CD4-positive, alpha-beta T cell treated with Interleukin-15 for 1 hour (primary cell): ENCODE data around the gene FOLR2.
A peak's percentile ranks its signal among the peaks of the same experiment; 100 is the strongest.

Experiments
- DNase-seq: peaks from one replicate; pipeline ENCODE4 v3.0.0-alpha.2; 2020

Gene FOLR2

GRCh38 chr11:72230764-72231365 is 14.3 kb downstream of the FOLR2 start:
- DNase-seq: no peak

- no peak for DNase-seq
Observed at GRCh38 chr11:72231396-72232259, 15.0 kb downstream of the FOLR2 start.

GRCh38 chr11:72232260-72233055 is 15.9 kb downstream of the FOLR2 start:
- DNase-seq: no peak

GRCh38 chr11:72233056-72233772 is 16.6 kb downstream of the FOLR2 start:
- DNase-seq: no peak

GRCh38 chr11:72233773-72234513 is 17.3 kb downstream of the FOLR2 start:
- no peak for DNase-seq

- no peak for DNase-seq
Observed at GRCh38 chr11:72234514-72234830, 17.9 kb downstream of the FOLR2 start.

- DNase-seq: no peak
Observed at GRCh38 chr11:72234920-72235319, 18.3 kb downstream of the FOLR2 start.

GRCh38 chr11:72235351-72236057 is 18.9 kb downstream of the FOLR2 start:
- DNase-seq: no peak

GRCh38 chr11:72236083-72236697 is 19.6 kb downstream of the FOLR2 start:
- DNase-seq: no peak

GRCh38 chr11:72236774-72237111 is 20.1 kb downstream of the FOLR2 start:
- DNase-seq: no peak

- no peak for DNase-seq
Observed at GRCh38 chr11:72237112-72237931, 20.7 kb downstream of the FOLR2 start.

- peak; percentile 57 for DNase-seq
Observed at GRCh38 chr11:72238040-72238450, 21.5 kb downstream of the FOLR2 start.

GRCh38 chr11:72238492-72239312 is 22.1 kb downstream of the FOLR2 start:
- no peak for DNase-seq

GRCh38 chr11:72239313-72239848 is 22.8 kb downstream of the FOLR2 start:
- DNase-seq: no peak

GRCh38 chr11:72239849-72240460 is 23.4 kb downstream of the FOLR2 start:
- peak; percentile 31 for DNase-seq

GRCh38 chr11:72240461-72241290 is 24.1 kb downstream of the FOLR2 start:
- DNase-seq: no peak

GRCh38 chr11:72241291-72241781 is 24.7 kb downstream of the FOLR2 start:
- DNase-seq: no peak

- no peak for DNase-seq
Observed at GRCh38 chr11:72242141-72242540, 25.5 kb downstream of the FOLR2 start.
